Caki2 (cell line): ENCODE measurements around the gene MYO19. TPM values are rescaled to one million over a fixed set of nuclear protein-coding genes. Genes with fewer than 3 reads are reported as not detected.

ENCODE experiments used
- DNase-seq: peaks from one replicate; pipeline ENCODE4 v3.0.0-alpha.2; 2015; ENCODE audit warnings: low read depth
- in situ Hi-C: cut with HindIII; loops from 2 replicates; pipeline ENCODE4 v1.10.0; 2016; ENCODE audit warnings: low sequenced_read_pairs, low pct_unique_long_range_greater_than_20kb, mixed read lengths
- total RNA-seq: library from RNA; depleted of rRNA; stranded (reverse); fragments of >200 nt; shearing (Covaris generic); gene quantifications from 2 replicates; pipeline ENCODE4 v1.2.3, GENCODE V29; 2014; ENCODE audit warnings: low replicate concordance; rRNA removed

Gene MYO19
- 47.5 and 98.5 TPM in 2 replicates for total RNA-seq

GRCh38 chr17:36534840-36535668, at the start of gene MYO19, which contains the start of gene PIGW:
MYO19 (minus strand) TSS chr17:36534868; CDS start chr17:36532538, 2,330 bp downstream.
PIGW (plus strand) TSS chr17:36534987; CDS start chr17:36537102, 2,115 bp downstream.
- in situ Hi-C loops, result no loop called here
- DNase-seq, result peak; percentile 95

GRCh38 chr17:36583787-36584186, 49.1 kb upstream of the MYO19 start:
- no peak for DNase-seq
- in situ Hi-C loops, result no loop called here

- DNase-seq, result no peak
- in situ Hi-C loops, result no loop called here
Observed at GRCh38 chr17:36578671-36579070, 44.0 kb upstream of the MYO19 start.

- in situ Hi-C loops, result no loop called here
- no peak for DNase-seq
Observed at GRCh38 chr17:36576793-36577192, 42.1 kb upstream of the MYO19 start.

- in situ Hi-C loops, result no loop called here
- DNase-seq, result no peak
Observed at GRCh38 chr17:36575028-36575427, 40.4 kb upstream of the MYO19 start.

- DNase-seq, result no peak
- in situ Hi-C loops, result no loop called here
Observed at GRCh38 chr17:36566081-36566480, 31.4 kb upstream of the MYO19 start.

GRCh38 chr17:36553459-36553858, 18.8 kb upstream of the MYO19 start:
- no peak for DNase-seq
- in situ Hi-C loops, result no loop called here

GRCh38 chr17:36550491-36551417, 16.1 kb upstream of the MYO19 start:
- DNase-seq, result no peak
- in situ Hi-C loops, result no loop called here

- no peak for DNase-seq
- in situ Hi-C loops, result no loop called here
Observed at GRCh38 chr17:36547776-36548175, 13.1 kb upstream of the MYO19 start.

GRCh38 chr17:36546418-36547093, 11.9 kb upstream of the MYO19 start:
- DNase-seq, result no peak
- in situ Hi-C loops, result no loop called here

GRCh38 chr17:36545465-36546417, 11.1 kb upstream of the MYO19 start:
- in situ Hi-C loops, result no loop called here

GRCh38 chr17:36545077-36545464, 10.4 kb upstream of the MYO19 start:
- in situ Hi-C loops, result no loop called here

More at GRCh38 chr17:36545465-36546417, 11.1 kb upstream of the MYO19 start:
- DNase-seq, result peak; percentile 97

GRCh38 chr17:36544307-36545076, 9.8 kb upstream of the MYO19 start, which contains the start of gene GGNBP2:
GGNBP2 (plus strand) TSS chr17:36544919; CDS start chr17:36545725, 806 bp downstream.
- in situ Hi-C loops, result no loop called here
- DNase-seq, result peak; percentile 91

More at GRCh38 chr17:36545077-36545464, 10.4 kb upstream of the MYO19 start:
- DNase-seq, result no peak

- in situ Hi-C loops, result no loop called here
- peak; percentile 62 for DNase-seq
Observed at GRCh38 chr17:36544044-36544306, 9.3 kb upstream of the MYO19 start.

GRCh38 chr17:36542755-36543154, 8.1 kb upstream of the MYO19 start:
- DNase-seq, result no peak
- in situ Hi-C loops, result no loop called here

- DNase-seq, result no peak
- in situ Hi-C loops, result no loop called here
Observed at GRCh38 chr17:36540696-36541095, 6.0 kb upstream of the MYO19 start.

- in situ Hi-C loops, result no loop called here
- no peak for DNase-seq
Observed at GRCh38 chr17:36535669-36536081, 1.0 kb upstream of the MYO19 start.
